GM12878 (cell line): ENCODE data around the gene STK11. TPM values are rescaled to one million over a fixed set of nuclear protein-coding genes. Genes with fewer than 3 reads are reported as not detected.
"Not testable (repeated sequence)": the region's sequence is repeated elsewhere in the genome, so short reads cannot be mapped to it uniquely, and the experiment has no call there.

Experiments
- ATAC-seq: fragments of 200-7000 bp; cut with Tn5 transposase; 3 replicates; pipeline ENCODE4 v1.9.1; 2020; ENCODE audit warnings: mild to moderate bottlenecking, moderate library complexity
- BruUV-seq: library from RNA; stranded (reverse); fragments of 400-500 nt; replicated peaks from 2 replicates; lab custom pipeline; 2021; lab: Mats Ljungman, UMichigan
- CTCF ChIA-PET: fragments of 300-600 bp; sonication (Branson Sonifier 250); formaldehyde crosslinking; extraction: SDS; loops from one replicate; lab custom pipeline; 2021; ENCODE audit warnings: inconsistent platforms; lab: Yijun Ruan, JAX
- POLR2A ChIA-PET: fragments of 350-600 bp; formaldehyde crosslinking; extraction: SDS; loops from one replicate; lab custom pipeline; 2021; ENCODE audit warnings: inconsistent platforms; lab: Charles Lee
- RAD21 ChIA-PET: fragments of 300-600 bp; sonication (Branson Sonifier 250); formaldehyde crosslinking; loops from one replicate; lab custom pipeline; 2023; ENCODE audit warnings: antibody characterized with exemption; ENCODE audit not compliant: unreplicated experiment; lab: Charles Lee
- SMC1A ChIA-PET: fragments of 300-600 bp; sonication (Branson Sonifier 250); formaldehyde crosslinking; loops from one replicate; lab custom pipeline; 2023; ENCODE audit not compliant: unreplicated experiment, uncharacterized antibody; lab: Charles Lee
- DNase-seq: peaks from one replicate; pipeline ENCODE4 v3.0.0-alpha.2; 2011; ENCODE audit warnings: low read depth, low spot score
- FAIRE-seq: peaks from 3 replicates; lab custom pipeline; 2011; peaks lifted over from hg19 to GRCh38; lab: Jason Lieb, UNC
- H2AFZ ChIP-seq: 2 replicates; pipeline ENCODE4 v1.6.0; 2011; ENCODE audit warnings: low read depth, low read length, control low read depth; ENCODE audit not compliant: control insufficient read depth
- H3K27ac ChIP-seq: 2 replicates; pipeline ENCODE4 v1.5.1; 2011; ENCODE audit warnings: control low read depth; ENCODE audit not compliant: control insufficient read depth, insufficient read depth
- H3K27me3 ChIP-seq, 2 experiments: replicated peaks in 1 of 2; 2 replicates each; pipeline versions ENCODE4 v1.6.0 to v1.6.1; 2011; ENCODE audit warnings: low read length in 1 of 2; ENCODE audit not compliant: control insufficient read depth in 2 of 2, insufficient read depth in 2 of 2
- H3K36me3 ChIP-seq, 2 experiments: 2 replicates each; pipeline ENCODE4 v1.5.1; 2011; ENCODE audit warnings: low read length in 1 of 2; ENCODE audit not compliant: control insufficient read depth in 2 of 2, insufficient read depth in 2 of 2
- H3K4me1 ChIP-seq: 2 replicates; pipeline ENCODE4 v1.6.1; 2011; ENCODE audit warnings: mild to moderate bottlenecking, low read length, moderate library complexity, mixed read lengths; ENCODE audit not compliant: control insufficient read depth, insufficient read depth
- H3K4me2 ChIP-seq: 2 replicates; pipeline ENCODE4 v1.6.0; 2011; ENCODE audit warnings: control low read depth; ENCODE audit not compliant: control insufficient read depth, insufficient read depth
- H3K4me3 ChIP-seq: fragments of 200-600 bp; sonication (generic); 2 replicates; pipeline ENCODE4 v1.5.1; 2016
- H3K79me2 ChIP-seq: 2 replicates; pipeline ENCODE4 v1.6.0; 2011; ENCODE audit warnings: low read length; ENCODE audit not compliant: control insufficient read depth, insufficient read depth
- H3K9ac ChIP-seq: 2 replicates; pipeline ENCODE4 v1.8.0; 2011; ENCODE audit warnings: low read length, control low read depth, mixed read lengths; ENCODE audit not compliant: control insufficient read depth, insufficient read depth
- H3K9me3 ChIP-seq: replicated peaks from 3 replicates; pipeline ENCODE4 v1.5.1; 2011; ENCODE audit warnings: mild to moderate bottlenecking, low read length; ENCODE audit not compliant: control insufficient read depth, insufficient read depth
- H4K20me1 ChIP-seq: 2 replicates; pipeline ENCODE4 v1.6.0; 2011; ENCODE audit not compliant: control insufficient read depth, insufficient read depth
- KDM1A ChIP-seq: fragments of 200-600 bp; sonication (generic); IDR thresholded peaks from 2 replicates; pipeline ENCODE4 v1.6.1; 2016; ENCODE audit warnings: borderline replicate concordance
- WGBS: methylation state at CpG from one replicate; pipeline ENCODE4 v1.1.6; 2016; ENCODE audit warnings: low lambda C conversion rate; ENCODE audit not compliant: insufficient replicate concordance, insufficient coverage; ENCODE audit errors: missing lambda C conversion rate; 5-methylcytosine and 5-hydroxymethylcytosine counted together
- in situ Hi-C: fragments of 300-500 bp; cut with MboI; formaldehyde crosslinking; loops from 9 replicates; pipeline ENCODE4 v1.14.3; 2018; ENCODE audit warnings: mixed read lengths
- intact Hi-C: fragments of 100-400 bp; cut with micrococcal nuclease; formaldehyde crosslinking; loops from one replicate; pipeline ENCODE4 v1.14.2; 2022; ENCODE audit not compliant: unreplicated experiment
- polyA plus RNA-seq, 11 experiments: library from polyadenylated mRNA; depleted of rRNA in 4 of 11; unstranded in 6 of 11; stranded (reverse) in 5 of 11; fragments of >200 nt; fragmentation: Nextera tagmentation in 4 of 11; fragmentation: Illumina TruSeq in 1 of 11; extraction: Ambion mirVana in 4 of 11; extraction: Trizol in 1 of 11; gene quantifications; 1 replicate in 1 of 11; 2 replicates in 10 of 11; pipeline versions ENCODE4 v1.2.1 to v1.2.3, GENCODE V29; 2011 to 2016; ENCODE audit warnings: inconsistent platforms in 2 of 11, missing spikeins in 2 of 11, low read depth in 1 of 11
- total RNA-seq, 4 experiments: library from RNA; depleted of rRNA in 3 of 4; stranded (reverse); fragments of >200 nt in 3 of 4; fragmentation: Illumina TruSeq in 1 of 4; extraction: Trizol in 1 of 4; gene quantifications; 2 replicates each; pipeline versions ENCODE4 v1.2.1 to v1.2.3, GENCODE V29; 2013 to 2021

STK11 gene
- total and polyA plus RNA-seq, 10 of the 15 experiments (the other 5 are each of a cell fraction or from before 2014, with no cell fraction given): 0.33 to 71.0 (median 23.8) TPM

DNA sequence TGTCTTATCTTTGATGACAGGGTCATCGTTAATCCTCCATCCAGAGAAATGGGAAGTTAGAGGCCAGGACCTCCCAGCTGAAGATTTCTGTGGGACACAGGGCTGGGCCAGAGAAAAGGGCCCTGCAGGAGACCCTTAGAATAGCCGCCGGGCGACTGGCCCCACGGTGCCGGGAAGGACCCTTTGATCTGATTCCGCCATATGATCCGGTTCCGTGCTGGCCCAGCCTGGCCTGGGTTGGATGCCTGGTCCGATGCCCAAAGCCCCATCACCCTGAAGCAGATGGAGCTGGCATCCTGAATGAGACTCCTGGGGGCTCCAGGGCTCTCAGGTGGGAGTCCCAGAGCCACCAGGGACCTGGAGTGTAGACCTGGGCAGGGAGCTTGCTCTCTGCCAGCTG lies 6.0 kb upstream of the STK11 start:
- FAIRE-seq (no peak), ATAC-seq (no peak), DNase-seq (no peak)
- 79% methylated on average over 10 of the region's 10 CpGs for WGBS
- CTCF ChIA-PET: interaction anchor here (2.3 kb wide), 1 partner anchor 87 kb away, joined by 12 read pairs; no protein-coding TSS in a partner anchor
- H4K20me1 ChIP-seq: no peaks in the 10 kb centered on the region
- H3K27me3 ChIP-seq: no peaks in the 10 kb centered on the region
- no peak overlapping the region for H3K27ac ChIP-seq
- no peaks in the 10 kb centered on the region for H3K79me2 ChIP-seq
- BruUV-seq: no TSS peak
- RAD21 ChIA-PET: interaction anchor here (3.8 kb wide), 1 partner anchor 86 kb away, joined by 17 read pairs; no protein-coding TSS in a partner anchor
- intact Hi-C loops (no loop called here), in situ Hi-C loops (no loop called here)
- no peak for TF ChIP-seq KDM1A
- no peak overlapping the region for H3K9ac ChIP-seq
- no peaks in the 10 kb centered on the region for H3K36me3 ChIP-seq
- H3K4me1 ChIP-seq: no peaks in the 10 kb centered on the region; the same call in 1 of the 2 replicates
- H3K4me3 ChIP-seq: no peak overlapping the region
- no peak overlapping the region for H3K4me2 ChIP-seq
- H3K9me3 ChIP-seq: no peaks in the 10 kb centered on the region
- no peak overlapping the region for H2AFZ ChIP-seq
- POLR2A ChIA-PET: interaction anchor here (1.3 kb wide), 1 partner anchor 86 kb away, joined by 5 read pairs; no protein-coding TSS in a partner anchor
- SMC1A ChIA-PET: interaction anchor here (0.7 kb wide), 1 partner anchor 14 kb away, joined by 3 read pairs; no protein-coding TSS in a partner anchor

DNA sequence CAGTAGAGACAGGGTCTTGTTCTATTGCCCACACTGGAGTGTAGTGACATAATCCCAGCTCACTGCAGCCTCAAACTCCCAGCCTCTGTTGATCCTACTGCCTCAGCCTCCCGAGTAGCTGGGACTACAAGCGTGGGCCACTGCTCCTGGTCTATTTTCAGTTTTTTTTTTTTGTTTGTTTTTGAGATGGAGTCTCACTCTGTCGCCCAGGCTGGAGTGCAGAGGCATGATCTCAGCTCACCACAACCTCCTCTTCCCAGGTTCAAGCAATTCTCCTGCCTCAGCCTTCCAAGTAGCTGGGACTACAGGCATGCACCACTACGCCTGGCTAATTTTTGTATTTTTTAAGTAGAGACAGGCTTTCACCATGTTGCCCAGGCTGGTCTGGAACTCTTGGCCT lies 5.0 kb upstream of the STK11 start:
- 35% methylated on average over 4 of the region's 4 CpGs for WGBS
- H4K20me1 ChIP-seq, H3K9ac ChIP-seq, H3K27me3 ChIP-seq, ATAC-seq, FAIRE-seq, BruUV-seq, H3K9me3 ChIP-seq, H3K36me3 ChIP-seq, H3K27ac ChIP-seq, H3K4me1 ChIP-seq, DNase-seq, intact Hi-C loops, H2AFZ ChIP-seq, H3K4me2 ChIP-seq, H3K4me3 ChIP-seq, H3K79me2 ChIP-seq: not testable (repeated sequence)
- ChIA-PET POLR2A (interaction anchor here (0.6 to 0.9 kb wide), 2 partner anchors 41 to 87 kb away, joined by 3 read pairs; partner anchors contain the start of gene ATP5F1D), SMC1A (interaction anchor here (0.6 kb wide), 2 partner anchors 69 to 177 kb away, joined by 3 read pairs; no protein-coding TSS in a partner anchor), RAD21 (interaction anchor here (0.9 to 3.8 kb wide), 2 partner anchors 87 to 174 kb away, joined by 3 to 17 read pairs; no protein-coding TSS in a partner anchor), CTCF (interaction anchor here (2.3 kb wide), 1 partner anchor 88 kb away, joined by 12 read pairs; no protein-coding TSS in a partner anchor)
- in situ Hi-C loops: loop anchor here (5.0 kb wide), 1 partner anchor 93 kb away; no protein-coding TSS in a partner anchor
